H1 (cell line): ENCODE data around the gene ST6GALNAC5. TPM values are rescaled to one million over a fixed set of nuclear protein-coding genes. Genes with fewer than 3 reads are reported as not detected.

ENCODE experiments used
- CTCF ChIA-PET: fragments of 300-600 bp; sonication (Branson Sonifier 250); formaldehyde crosslinking; loops from one replicate; lab custom pipeline; 2021; ENCODE audit not compliant: partially characterized antibody; lab: Charles Lee
- POLR2A ChIA-PET: fragments of 300-600 bp; sonication (Branson Sonifier 250); formaldehyde crosslinking; loops from one replicate; lab custom pipeline; 2021; ENCODE audit warnings: inconsistent platforms; ENCODE audit not compliant: partially characterized antibody; lab: Charles Lee
- DNase-seq, 2 experiments: peaks; one replicate each; pipeline versions ENCODE4 v3.0.0 to v3.0.0-alpha.2; 2010 to 2022; ENCODE audit warnings: low spot score in 2 of 2, low read depth in 1 of 2, mixed read lengths in 1 of 2
- FAIRE-seq: peaks from 2 replicates; lab custom pipeline; 2011; peaks lifted over from hg19 to GRCh38; lab: Jason Lieb, UNC
- H2AFZ ChIP-seq: 2 replicates; pipeline ENCODE4 v1.8.1; 2012; ENCODE audit warnings: low read length, inconsistent platforms
- H2AK5ac ChIP-seq: 2 replicates; pipeline ENCODE4 v1.6.1; 2013; ENCODE audit warnings: low read depth, low read length
- H2BK120ac ChIP-seq: replicated peaks from 2 replicates; pipeline ENCODE3; 2013; ENCODE audit warnings: low read depth, low read length, inconsistent platforms
- H2BK12ac ChIP-seq: 2 replicates; pipeline ENCODE4 v1.6.1; 2013; ENCODE audit warnings: low read depth, low read length
- H2BK15ac ChIP-seq: 2 replicates; pipeline ENCODE4 v1.6.1; 2013; ENCODE audit warnings: low read length
- H2BK20ac ChIP-seq: 2 replicates; pipeline ENCODE4 v1.6.1; 2013; ENCODE audit warnings: low read length
- H2BK5ac ChIP-seq: 2 replicates; pipeline ENCODE4 v1.6.1; 2013; ENCODE audit warnings: low read depth, low read length
- H3K14ac ChIP-seq: 2 replicates; pipeline ENCODE4 v1.6.1; 2013; ENCODE audit warnings: inconsistent platforms; ENCODE audit not compliant: insufficient read length
- H3K18ac ChIP-seq: 2 replicates; pipeline ENCODE4 v1.6.1; 2013; ENCODE audit warnings: low read length; ENCODE audit errors: extremely low read depth
- H3K23ac ChIP-seq: 2 replicates; pipeline ENCODE4 v1.6.1; 2013; ENCODE audit warnings: inconsistent platforms; ENCODE audit not compliant: insufficient read length
- H3K23me2 ChIP-seq: 2 replicates; pipeline ENCODE4 v1.6.1; 2013; ENCODE audit warnings: low read depth, low read length
- H3K27ac ChIP-seq: 2 replicates; pipeline ENCODE4 v1.6.1; 2011; ENCODE audit warnings: low read depth, low read length, inconsistent platforms
- H3K27me3 ChIP-seq, 4 experiments: replicated peaks in 1 of 4; 1 replicate in 1 of 4; 2 replicates in 3 of 4; pipeline versions ENCODE4 v1.6.1 to v1.8.1; 2011 to 2013; ENCODE audit warnings: low read length in 3 of 4, mild to moderate bottlenecking in 3 of 4, inconsistent platforms in 2 of 4, mixed read lengths in 2 of 4, moderate library complexity in 1 of 4; ENCODE audit not compliant: control insufficient read depth in 3 of 4, insufficient read depth in 3 of 4; ENCODE audit errors: extremely low read depth in 1 of 4
- H3K36me3 ChIP-seq, 4 experiments: 2 replicates each; pipeline versions ENCODE4 v1.6.1 to v1.8.1; 2011 to 2013; ENCODE audit warnings: mild to moderate bottlenecking in 4 of 4, low read length in 3 of 4, moderate library complexity in 2 of 4, control low read depth in 1 of 4, inconsistent platforms in 1 of 4; ENCODE audit not compliant: insufficient read depth in 4 of 4, control insufficient read depth in 2 of 4
- H3K4ac ChIP-seq: replicated peaks from 2 replicates; pipeline ENCODE3; 2013; ENCODE audit warnings: low read length, low read depth, mixed read lengths, inconsistent platforms; ENCODE audit not compliant: insufficient read length
- H3K4me1 ChIP-seq, 4 experiments: replicated peaks in 1 of 4; 1 replicate in 1 of 4; 2 replicates in 3 of 4; pipeline versions ENCODE4 v1.6.1 to v1.8.1; 2011 to 2013; ENCODE audit warnings: low read length in 3 of 4, inconsistent platforms in 2 of 4, mixed read lengths in 1 of 4; ENCODE audit not compliant: insufficient read depth in 4 of 4, control insufficient read depth in 3 of 4
- H3K4me2 ChIP-seq, 2 experiments: 2 replicates each; pipeline versions ENCODE4 v1.6.1 to v1.8.1; 2011 to 2013; ENCODE audit warnings: low read depth in 2 of 2, low read length in 2 of 2, control low read depth in 1 of 2, inconsistent platforms in 1 of 2, mild to moderate bottlenecking in 1 of 2; ENCODE audit not compliant: insufficient read depth in 1 of 2
- H3K4me3 ChIP-seq, 4 experiments: fragments of 200-600, 300-600 bp in 1 of 4; sonication (generic), shearing (Covaris generic), sonication (Bioruptor Twin) in 1 of 4; 2 replicates each; pipeline versions ENCODE4 v1.5.1 to v1.8.1; 2011 to 2016; ENCODE audit warnings: low read length in 4 of 4, low read depth in 3 of 4, control low read depth in 2 of 4, inconsistent platforms in 2 of 4, mild to moderate bottlenecking in 2 of 4, mixed read lengths in 1 of 4, moderate library complexity in 1 of 4; ENCODE audit not compliant: insufficient read depth in 2 of 4; ENCODE audit errors: extremely low read depth in 1 of 4
- H3K56ac ChIP-seq: replicated peaks from 2 replicates; pipeline ENCODE3; 2013; ENCODE audit warnings: low read depth, mild to moderate bottlenecking, mixed read lengths, low read length, inconsistent platforms; ENCODE audit not compliant: insufficient read length
- H3K79me1 ChIP-seq: 2 replicates; pipeline ENCODE4 v1.6.1; 2013; ENCODE audit warnings: low read depth, low read length, control low read depth
- H3K79me2 ChIP-seq, 2 experiments: 2 replicates each; pipeline versions ENCODE4 v1.6.1 to v1.8.1; 2012 to 2013; ENCODE audit warnings: low read length in 2 of 2, mild to moderate bottlenecking in 2 of 2, inconsistent platforms in 1 of 2; ENCODE audit not compliant: insufficient read depth in 2 of 2, control insufficient read depth in 1 of 2
- H3K9ac ChIP-seq, 4 experiments: replicated peaks in 1 of 4; 1 replicate in 1 of 4; 2 replicates in 3 of 4; pipeline versions ENCODE4 v1.6.1 to v1.8.1; 2011 to 2013; ENCODE audit warnings: low read depth in 3 of 4, low read length in 3 of 4, control low read depth in 2 of 4, mild to moderate bottlenecking in 2 of 4, moderate library complexity in 2 of 4, inconsistent platforms in 1 of 4; ENCODE audit errors: extremely low read depth in 1 of 4
- H3K9me3 ChIP-seq, 2 experiments: 2 replicates each; pipeline versions ENCODE4 v1.6.1 to v1.8.1; 2012 to 2013; ENCODE audit warnings: mild to moderate bottlenecking in 2 of 2, moderate library complexity in 2 of 2, control low read depth in 1 of 2, inconsistent platforms in 1 of 2, low read depth in 1 of 2, low read length in 1 of 2, mixed read lengths in 1 of 2; ENCODE audit not compliant: insufficient read depth in 2 of 2
- H4K20me1 ChIP-seq, 2 experiments: replicated peaks in 1 of 2; 2 replicates each; pipeline versions ENCODE3 to v1.8.1; 2011 to 2013; ENCODE audit warnings: inconsistent platforms in 2 of 2, low read length in 2 of 2, mild to moderate bottlenecking in 1 of 2; ENCODE audit not compliant: insufficient read depth in 2 of 2, control insufficient read depth in 1 of 2
- H4K5ac ChIP-seq: 2 replicates; pipeline ENCODE4 v1.6.1; 2013; ENCODE audit warnings: low read length, low read depth, mixed read lengths, inconsistent platforms; ENCODE audit not compliant: insufficient read length
- H4K8ac ChIP-seq: 2 replicates; pipeline ENCODE4 v1.8.0; 2013; ENCODE audit warnings: mild to moderate bottlenecking, moderate library complexity, low read length, inconsistent platforms; ENCODE audit not compliant: insufficient read depth; ENCODE audit errors: extremely low read depth
- H4K91ac ChIP-seq: replicated peaks from 2 replicates; pipeline ENCODE3; 2013; ENCODE audit warnings: low read length, mixed read lengths, inconsistent platforms; ENCODE audit not compliant: insufficient read length
- ATF3 ChIP-seq: IDR thresholded peaks from 2 replicates; pipeline ENCODE4 v1.6.1; 2011; ENCODE audit warnings: low read depth, mild to moderate bottlenecking, low read length; ENCODE audit not compliant: insufficient read depth
- E2F6 ChIP-seq: IDR thresholded peaks from 2 replicates; pipeline ENCODE4 v1.6.1; 2012; ENCODE audit warnings: inconsistent platforms
- KDM5A ChIP-seq: fragments of 200-600 bp; IDR thresholded peaks from 2 replicates; pipeline ENCODE4 v1.7.1; 2012; ENCODE audit warnings: mild to moderate bottlenecking, low read length, inconsistent platforms, mixed read lengths
- MAFK ChIP-seq: IDR thresholded peaks from 2 replicates; pipeline ENCODE4 v1.6.1; 2012; ENCODE audit warnings: low read depth, mild to moderate bottlenecking, improper control_type of control experiment, low read length
- MAX ChIP-seq: IDR thresholded peaks from 2 replicates; pipeline ENCODE4 v1.6.1; 2012; ENCODE audit warnings: inconsistent platforms
- NANOG ChIP-seq: IDR thresholded peaks from 2 replicates; pipeline ENCODE4 v1.6.1; 2011; ENCODE audit warnings: low read length, low read depth, mild to moderate bottlenecking, inconsistent platforms; ENCODE audit not compliant: insufficient read depth, poor library complexity, severe bottlenecking
- RBBP5 ChIP-seq: IDR thresholded peaks from 2 replicates; pipeline ENCODE4 v1.7.1; 2012; ENCODE audit warnings: low read depth, mild to moderate bottlenecking, inconsistent platforms, low read length, moderate library complexity, borderline replicate concordance
- SAP30 ChIP-seq: fragments of 300-600 bp; sonication (generic); IDR thresholded peaks from 2 replicates; pipeline ENCODE4 v1.7.1; 2012; ENCODE audit warnings: low read length, moderate library complexity, mild to moderate bottlenecking, inconsistent platforms; ENCODE audit not compliant: insufficient read depth, insufficient replicate concordance
- SIN3A ChIP-seq, 2 experiments: IDR thresholded peaks in 1 of 2; conservative IDR thresholded peaks in 1 of 2; 2 replicates each; pipeline ENCODE4 v1.6.1; 2011 to 2012; ENCODE audit warnings: low read length in 2 of 2, improper control_type of control experiment in 1 of 2, low read depth in 1 of 2, mild to moderate bottlenecking in 1 of 2
- SIRT6 ChIP-seq: IDR thresholded peaks from one replicate; pipeline ENCODE4 v1.7.1; 2012; ENCODE audit warnings: low read length, inconsistent platforms
- TAF1 ChIP-seq: IDR thresholded peaks from 2 replicates; pipeline ENCODE4 v1.6.1; 2011; ENCODE audit warnings: mild to moderate bottlenecking, low read depth, low read length
- WGBS, 2 experiments: shearing (Covaris generic) in 1 of 2; methylation state at CpG; one replicate each; pipeline versions ENCODE4 v1.1.6 to v1.1.7; 2013 to 2015; ENCODE audit warnings: low lambda C conversion rate in 2 of 2, mixed read lengths in 2 of 2, inconsistent platforms in 1 of 2, low coverage in 1 of 2, missing lambda C conversion rate in 1 of 2; ENCODE audit not compliant: insufficient replicate concordance in 2 of 2, insufficient coverage in 1 of 2, insufficient read length in 1 of 2; ENCODE audit errors: extremely low coverage in 1 of 2, missing lambda C conversion rate in 1 of 2; 5-methylcytosine and 5-hydroxymethylcytosine counted together
- polyA plus RNA-seq, 7 experiments: library from polyadenylated mRNA; depleted of rRNA in 3 of 7; stranded (reverse) in 5 of 7; unstranded in 2 of 7; fragments of >200 nt in 5 of 7; fragments of 200-250 nt in 2 of 7; gene quantifications; 1 replicate in 5 of 7; 2 replicates in 1 of 7; 4 replicates in 1 of 7; pipeline versions ENCODE4 v1.2.1 to v1.2.3, GENCODE V29; 2011 to 2013; ENCODE audit warnings: missing spikeins in 2 of 7, mixed read lengths in 2 of 7
- total RNA-seq: library from RNA; stranded (reverse); fragmentation: NEBNext Ultra II Directional; extraction: Animal tissue kit (Norgen Biotek cat#: 25700); gene quantifications from 2 replicates; pipeline ENCODE4 v1.2.1, GENCODE V29; 2021

Gene ST6GALNAC5
- total and polyA plus RNA-seq, 2 of the 8 experiments (the other 6 are each of a cell fraction or from before 2014, with no cell fraction given), result 6.2 to 7.3 TPM

GRCh38 chr1:77018311-77018710 lies 151.0 kb downstream of the ST6GALNAC5 start:
- H2BK20ac ChIP-seq, result peak overlapping the region; percentile 68; the same call in 1 of the 2 replicates
- no peaks in the 10 kb centered on the region; the same call in 1 of the 2 replicates for H3K23me2 ChIP-seq
- H3K4me3 ChIP-seq, result no peak overlapping the region
- no peak overlapping the region for H3K23ac ChIP-seq
- ChIA-PET POLR2A (no interaction called here), CTCF (interaction anchor here (1.0 to 1.5 kb wide), 3 partner anchors 12 to 62 kb away, joined by 3 to 5 read pairs (median 4); no protein-coding TSS in a partner anchor)
- no peak overlapping the region for H3K9ac ChIP-seq
- H2AK5ac ChIP-seq, result peak overlapping the region; percentile 43; the same call in 1 of the 2 replicates
- peak overlapping the region; percentile 30; the same call in 1 of the 2 replicates for H2BK12ac ChIP-seq
- no peak overlapping the region for H3K4ac ChIP-seq
- H3K36me3 ChIP-seq, result no peaks in the 10 kb centered on the region
- H4K8ac ChIP-seq, result no peak overlapping the region
- no peak overlapping the region for H2AFZ ChIP-seq
- H3K14ac ChIP-seq, result no peak overlapping the region
- FAIRE-seq (no peak), DNase-seq (peak in 1 of 2 experiments; percentile 33)
- no peak overlapping the region for H2BK120ac ChIP-seq
- no peaks in the 10 kb centered on the region for H3K79me1 ChIP-seq
- H3K4me2 ChIP-seq, result no peak overlapping the region
- H3K9me3 ChIP-seq, result no peaks in the 10 kb centered on the region
- no peaks in the 10 kb centered on the region for H4K20me1 ChIP-seq
- WGBS, 2 experiments, result 79% methylated on average over 3 of the region's 3 CpGs; no CpG with 5 or more reads in 1 of the 2 experiments
- H3K56ac ChIP-seq, result no peak overlapping the region
- no peak overlapping the region for H4K91ac ChIP-seq
- H2BK15ac ChIP-seq, result 0 out of 2 replicates have a peak overlapping the region, but pooled peaks have one; percentile 22
- no peak overlapping the region for H3K27ac ChIP-seq
- no peak overlapping the region for H2BK5ac ChIP-seq
- H3K18ac ChIP-seq, result no peak overlapping the region
- peaks cover 0 to 9% (median 6%) of the 10 kb centered on the region in 4 experiments; a peak in 5 of 7 replicates for H3K4me1 ChIP-seq
- no peaks in the 10 kb centered on the region for H3K79me2 ChIP-seq
- H4K5ac ChIP-seq, result no peak overlapping the region
- no peaks in the 10 kb centered on the region for H3K27me3 ChIP-seq
- TF ChIP-seq MAX (no peak), RBBP5 (no peak), SAP30 (no peak), TAF1 (no peak), E2F6 (no peak), SIRT6 (no peak), MAFK (no peak), NANOG (no peak), ATF3 (no peak), KDM5A (no peak), SIN3A (conservative IDR thresholded peaks at IDR 0.05 in 1 of 2, IDR thresholded peaks at IDR 0.05 in 1 of 2; ENCODE audit: low read depth in 1 of 2, low read length in 2 of 2) (no peak)
